GM21367 (cell line): ENCODE measurements around the gene PGS1.

Source experiments
- ATAC-seq: cut with Tn5 transposase; IDR thresholded peaks from one replicate; pipeline ENCODE4 v1.9.1; 2021; ENCODE audit not compliant: unreplicated experiment

The PGS1 gene

DNA sequence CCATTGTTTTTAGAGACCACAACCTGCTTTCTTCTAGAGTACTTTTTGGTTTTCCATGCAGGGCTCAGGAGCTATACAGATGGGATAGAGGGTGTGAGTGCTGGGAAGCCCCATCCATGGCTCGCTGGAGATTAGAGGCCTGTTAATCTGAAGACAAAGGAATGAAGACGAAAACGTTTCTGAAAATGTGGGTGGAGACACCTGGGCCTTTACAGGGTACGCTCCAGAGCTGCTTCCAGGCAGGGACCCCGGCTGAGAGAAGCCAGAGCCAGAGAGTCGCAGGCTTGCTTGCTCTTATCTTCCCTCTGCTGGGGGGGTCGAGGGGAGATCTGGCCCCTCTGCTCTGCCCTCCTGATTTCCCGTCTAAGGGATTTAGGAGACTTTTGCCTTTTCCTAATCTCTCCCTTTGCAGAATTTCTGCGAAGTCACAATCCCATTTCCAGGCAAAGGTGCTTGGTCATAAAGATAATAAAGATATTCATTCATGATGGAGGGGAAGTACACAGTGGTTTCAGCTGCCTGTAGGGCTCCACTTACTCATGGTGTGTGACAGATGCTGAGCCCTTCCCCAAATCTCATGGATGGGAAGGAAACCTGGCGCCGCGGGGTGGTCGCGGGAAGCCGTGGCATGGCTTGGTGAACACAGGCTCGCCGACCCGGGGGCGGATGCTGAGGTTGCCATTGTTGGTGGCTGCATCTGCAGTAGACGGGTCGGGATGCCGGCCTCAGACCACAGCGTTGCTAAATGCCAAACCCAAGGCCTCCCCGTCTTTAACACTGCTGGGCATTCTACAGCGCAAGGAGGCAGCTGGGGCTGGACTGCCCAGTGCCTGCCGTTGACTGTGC lies 13.8 kb upstream of the PGS1 start:
- ATAC-seq, result no peak

DNA sequence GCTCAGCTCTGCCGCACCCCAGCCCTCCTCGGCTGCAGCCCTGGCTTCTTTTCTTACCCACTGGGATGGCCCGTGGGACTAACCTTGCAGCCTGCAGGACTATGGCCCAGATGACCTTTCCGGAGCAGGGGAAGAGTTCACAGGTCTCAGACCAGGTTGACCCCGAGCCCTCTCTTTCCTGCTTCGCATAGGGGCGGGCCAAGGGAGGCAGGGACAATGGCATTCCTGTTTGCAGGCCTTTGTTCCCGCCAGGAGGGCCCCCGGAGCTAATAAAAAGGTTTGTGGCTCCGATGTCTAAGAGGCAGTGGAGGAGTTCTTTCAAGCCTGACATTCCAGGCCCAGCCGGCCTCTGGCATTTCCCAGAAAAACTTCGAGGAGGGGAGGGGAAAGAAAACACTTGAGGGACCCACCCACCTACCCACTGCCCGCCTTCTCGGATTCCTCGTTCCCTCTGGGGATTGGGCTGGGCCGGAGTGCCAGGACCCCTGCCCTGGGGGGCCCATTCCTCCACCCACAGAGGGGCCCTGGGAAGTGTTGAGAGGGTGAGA lies 12.8 kb upstream of the PGS1 start:
- no peak for ATAC-seq

DNA sequence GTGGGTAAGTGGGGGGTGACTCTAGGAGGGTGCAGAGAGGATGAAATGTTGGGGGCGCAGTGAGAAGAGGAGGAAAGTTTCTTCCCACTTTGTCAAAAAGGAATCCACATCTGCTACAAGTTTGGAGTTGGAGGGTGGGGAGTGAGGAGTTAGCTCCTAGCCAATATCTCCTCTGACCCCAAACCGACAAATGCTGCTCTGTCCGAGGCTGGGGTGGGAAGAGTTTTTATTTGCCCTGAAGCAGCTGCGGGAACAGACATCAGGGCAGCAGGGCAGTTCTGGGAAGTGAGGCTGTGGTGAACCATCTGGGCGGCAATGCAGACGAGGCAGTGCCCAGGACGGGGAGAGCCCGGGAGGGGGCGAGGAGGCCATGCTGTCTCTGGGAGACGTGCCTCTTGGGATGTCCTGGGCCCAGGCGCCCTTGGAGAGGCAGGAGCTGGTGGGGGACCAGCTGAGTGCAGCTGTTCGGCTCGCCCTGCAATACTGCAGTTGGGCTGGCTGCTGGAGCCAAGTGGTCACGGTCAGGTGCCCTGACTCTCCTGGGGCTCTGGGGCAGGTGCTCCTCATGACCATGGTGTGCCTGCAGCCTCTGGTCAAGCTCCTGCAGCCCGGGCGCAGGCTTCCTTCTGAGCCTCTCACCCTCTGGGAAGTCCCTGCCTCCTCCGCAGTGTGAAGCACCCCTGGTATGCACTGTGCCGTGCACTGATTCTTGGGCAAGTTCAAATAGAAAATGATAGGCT lies 12.2 kb upstream of the PGS1 start:
- ATAC-seq, result no peak

DNA sequence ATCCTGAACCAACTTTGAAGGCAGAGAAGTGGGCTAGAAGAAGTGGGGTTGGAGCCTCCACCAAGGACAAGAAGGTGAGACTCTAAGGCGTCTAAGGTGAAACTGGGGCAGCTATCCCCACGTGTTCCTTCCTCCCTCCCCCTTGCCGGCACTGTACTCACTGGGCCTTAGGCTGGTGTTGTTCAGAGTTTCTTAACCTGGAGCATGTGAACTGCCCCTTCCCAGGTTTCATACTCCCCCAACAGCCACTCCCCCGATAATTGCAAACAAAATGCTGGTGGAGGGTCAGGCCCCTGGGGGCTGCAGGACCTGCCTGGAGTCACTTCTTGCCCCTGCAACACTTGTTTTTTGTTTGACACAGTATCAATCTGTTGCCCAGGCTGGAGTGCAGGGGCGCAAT lies 11.3 kb upstream of the PGS1 start:
- no peak for ATAC-seq

DNA sequence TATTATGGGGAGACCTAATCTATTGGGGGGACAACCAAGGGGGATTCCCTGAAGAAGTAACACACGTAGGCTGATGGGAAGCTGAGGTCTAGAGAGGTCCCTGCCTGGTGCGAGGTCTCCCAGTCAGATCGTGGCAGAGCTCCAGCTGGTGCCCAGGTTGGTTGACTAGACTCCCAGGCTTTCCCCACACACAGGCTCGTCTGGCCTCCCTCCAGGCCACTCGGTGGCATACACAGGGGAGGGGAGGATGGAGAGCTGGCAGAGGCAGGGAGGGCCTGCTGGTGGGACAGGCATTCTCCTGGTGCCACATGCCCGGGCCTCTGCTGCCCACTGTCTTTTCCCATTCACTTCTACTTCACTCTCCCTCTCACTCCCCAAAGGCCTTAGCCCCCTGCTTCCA lies 10.1 kb upstream of the PGS1 start:
- ATAC-seq, result no peak

DNA sequence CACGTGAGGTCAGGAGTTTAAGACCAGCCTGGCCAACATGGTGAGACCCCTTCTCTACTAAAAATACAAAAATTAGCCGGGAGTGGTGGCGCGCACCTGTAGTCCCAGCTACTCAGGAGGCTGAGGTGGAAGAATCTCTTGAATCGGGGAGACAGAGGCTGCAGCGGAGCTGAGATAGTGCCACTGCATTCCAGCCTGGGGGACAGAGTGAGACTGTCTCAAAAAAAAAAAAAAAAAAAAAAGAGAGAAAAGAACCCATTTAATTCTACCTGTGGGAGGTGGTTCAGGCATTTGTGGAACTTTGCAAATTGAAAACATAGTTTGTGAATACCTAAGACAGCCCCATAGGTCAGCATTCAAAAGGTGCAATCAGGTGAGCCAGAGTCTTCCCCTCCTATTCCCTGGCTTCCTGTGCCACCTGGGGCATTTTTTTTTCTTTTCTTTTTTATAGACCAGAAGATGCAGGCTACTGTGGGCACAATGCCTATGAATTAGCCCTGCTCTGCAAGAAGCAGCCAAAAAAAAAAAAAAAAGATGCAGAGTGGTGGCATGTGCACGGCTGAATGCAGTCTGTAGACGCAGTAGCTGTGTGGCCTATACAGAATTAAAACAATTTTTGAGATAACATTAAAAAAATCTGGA lies 9.5 kb upstream of the PGS1 start:
- ATAC-seq, result no peak

DNA sequence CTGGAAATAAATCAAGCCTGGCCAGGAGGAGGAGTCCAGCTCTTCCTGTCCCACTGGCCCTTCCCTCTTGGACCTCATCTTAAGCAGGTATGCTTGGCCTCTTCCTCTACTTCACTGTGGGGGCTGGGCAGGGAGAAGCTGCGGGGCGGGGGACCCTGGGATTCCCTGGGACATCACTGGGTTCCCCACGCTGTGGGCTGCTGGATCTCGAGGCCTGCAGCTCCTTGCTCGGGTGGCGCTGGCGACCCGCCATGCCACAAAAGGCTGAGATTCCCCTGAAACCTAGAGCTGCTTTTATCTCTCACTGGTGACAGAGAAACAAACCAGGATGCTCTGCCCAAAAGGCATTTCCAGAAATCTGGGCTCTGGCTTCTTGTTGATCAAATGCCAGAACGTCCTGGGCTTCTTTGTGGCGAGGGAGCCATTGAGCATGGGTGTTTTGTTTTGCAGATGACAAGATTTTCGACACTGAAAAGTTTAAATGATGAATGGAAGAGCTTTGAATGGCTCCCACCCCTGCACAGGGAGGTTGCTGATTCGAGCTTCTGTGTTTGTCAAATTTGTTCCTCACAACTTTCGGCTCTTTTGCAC lies 8.6 kb upstream of the PGS1 start:
- no peak for ATAC-seq

DNA sequence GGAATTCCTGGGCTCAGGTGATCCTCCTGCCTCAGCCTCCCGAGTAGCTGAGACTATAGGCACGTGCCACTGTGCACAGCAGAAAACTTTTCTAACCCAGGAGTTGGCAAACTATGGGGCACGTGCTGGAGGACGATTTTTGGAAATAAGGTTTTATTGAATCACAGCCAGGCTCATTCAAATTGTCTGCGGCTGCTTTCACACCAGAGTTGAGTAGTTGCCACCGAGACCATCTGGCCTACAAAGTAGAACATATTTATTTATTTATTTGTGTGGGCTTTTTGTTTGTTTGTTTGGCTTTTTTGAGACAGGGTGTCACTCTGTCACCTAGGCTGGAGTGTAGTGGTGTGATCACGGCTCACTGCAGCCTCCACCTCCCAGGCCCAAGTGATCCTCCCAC lies 7.4 kb upstream of the PGS1 start:
- no peak for ATAC-seq

DNA sequence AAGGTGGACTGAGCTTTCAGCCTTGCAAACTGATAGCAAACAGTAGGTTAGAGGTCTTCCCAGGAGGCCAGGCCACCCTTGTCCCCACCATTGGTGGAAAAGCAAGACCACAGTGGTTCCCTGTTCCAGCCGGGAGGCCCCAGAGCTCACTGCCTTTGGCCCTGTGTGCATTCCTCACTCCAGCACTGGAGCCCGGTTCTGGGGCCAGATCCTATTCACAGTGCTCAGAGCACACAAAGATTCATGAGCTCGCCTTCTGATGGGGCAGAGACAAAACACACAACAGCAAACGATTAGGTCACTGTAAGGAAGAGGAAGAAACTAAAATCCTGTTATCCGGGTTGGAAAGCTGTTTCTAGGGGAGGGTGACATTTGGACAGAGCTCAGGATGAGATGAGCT lies 5.6 kb upstream of the PGS1 start:
- ATAC-seq, result no peak

DNA sequence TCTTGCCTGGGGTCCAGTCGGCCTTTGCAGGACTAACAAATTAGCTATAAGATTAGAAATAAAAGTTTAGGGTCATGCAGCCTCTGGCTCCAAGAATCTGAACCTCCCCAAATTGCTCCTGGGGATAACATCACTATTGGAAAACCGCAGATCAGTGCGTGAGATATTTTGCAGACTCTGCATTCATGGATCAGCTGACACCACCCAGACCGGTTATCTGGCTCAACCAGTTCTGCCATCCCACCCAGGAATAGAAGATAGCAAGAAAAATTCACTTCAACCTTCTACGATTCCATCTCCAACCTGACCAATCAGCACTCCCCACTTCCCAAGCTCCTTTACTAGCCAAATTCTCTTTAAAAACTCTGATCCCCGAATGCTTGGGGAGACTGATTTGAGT lies 4.3 kb upstream of the PGS1 start:
- ATAC-seq, result no peak

DNA sequence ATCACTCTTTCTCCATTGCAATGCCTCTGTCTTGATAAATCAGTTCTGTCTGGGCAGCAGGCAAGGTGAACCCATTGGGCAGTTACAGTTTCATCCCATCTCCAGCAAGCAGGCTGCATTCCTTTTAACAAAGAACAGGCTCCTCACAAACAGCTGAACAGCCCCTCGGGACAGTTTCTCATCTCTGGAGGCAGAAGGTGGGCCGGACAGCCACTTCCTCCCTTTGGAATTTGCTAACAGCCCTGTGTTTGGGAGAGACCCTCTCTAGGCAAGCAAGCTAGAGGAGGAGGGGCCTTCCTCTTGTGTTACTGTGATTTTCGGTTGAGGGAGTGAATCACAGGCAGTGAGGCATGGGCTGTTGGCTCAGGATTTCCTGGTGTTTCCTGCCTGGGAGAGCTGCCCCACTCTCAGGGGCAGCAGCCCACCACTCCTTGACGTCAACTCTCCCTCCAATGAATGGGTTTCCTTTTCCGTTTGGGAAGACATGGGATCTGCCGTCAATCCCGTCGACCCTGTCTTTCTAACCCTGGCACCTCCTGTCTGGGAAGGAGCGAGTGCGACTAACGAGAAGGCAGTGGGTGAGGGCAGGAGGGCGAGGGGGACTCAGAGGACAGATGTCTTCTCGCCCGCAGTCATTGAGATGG lies 3.7 kb upstream of the PGS1 start:
- no peak for ATAC-seq

DNA sequence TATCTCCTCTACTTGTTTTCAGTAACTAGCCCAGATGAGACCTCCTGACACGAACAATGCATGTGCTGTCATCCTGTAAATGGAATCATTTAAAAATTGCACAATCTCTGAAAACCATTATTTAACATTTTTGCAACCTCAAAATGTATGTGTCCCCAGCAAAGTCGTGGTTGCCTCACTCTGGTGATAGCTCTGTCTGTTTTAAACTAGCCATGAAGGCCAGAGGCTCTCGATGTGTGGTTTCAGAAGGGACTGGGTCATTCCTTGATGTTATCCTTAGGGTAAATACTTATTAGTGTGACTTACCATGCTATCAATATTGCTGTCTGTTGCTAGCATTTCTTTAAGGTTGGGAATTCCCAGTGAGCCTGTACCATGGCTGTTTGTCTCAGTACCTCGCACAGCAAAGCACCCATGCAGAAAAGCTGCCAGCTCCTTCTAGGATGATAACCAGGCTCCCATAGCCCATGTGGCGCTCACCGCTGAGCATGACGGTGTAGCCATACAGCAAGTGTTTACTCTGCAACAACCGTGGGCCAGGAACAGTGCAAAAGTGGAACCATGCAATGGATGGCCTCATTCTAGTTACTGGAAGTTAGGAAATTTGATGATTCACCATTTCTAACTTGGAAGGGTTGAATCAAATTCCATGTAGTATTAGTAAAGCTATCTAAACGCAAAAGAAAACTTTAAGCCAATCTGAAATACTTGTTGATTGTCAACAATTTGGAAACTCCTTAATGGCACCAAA lies 2.9 kb upstream of the PGS1 start:
- ATAC-seq, result no peak

DNA sequence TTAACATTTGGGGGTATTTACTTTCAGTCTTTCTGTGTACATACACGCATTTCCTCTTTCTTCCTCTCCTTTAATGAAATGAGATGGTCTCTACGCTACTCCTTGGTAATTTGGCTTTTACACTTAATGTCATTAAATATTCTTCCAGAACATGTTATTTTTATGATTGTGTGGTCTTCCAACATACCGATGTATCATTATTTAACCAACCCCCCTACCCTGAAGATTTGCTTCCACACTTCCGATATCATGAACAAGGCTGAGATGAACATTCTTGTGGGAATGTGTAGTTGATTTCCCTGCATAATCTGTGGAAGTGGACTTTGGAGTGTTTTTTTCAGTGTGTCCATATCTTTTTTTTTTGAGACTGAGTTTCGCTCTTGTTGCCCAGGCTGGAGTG lies 2.3 kb upstream of the PGS1 start:
- ATAC-seq, result no peak

DNA sequence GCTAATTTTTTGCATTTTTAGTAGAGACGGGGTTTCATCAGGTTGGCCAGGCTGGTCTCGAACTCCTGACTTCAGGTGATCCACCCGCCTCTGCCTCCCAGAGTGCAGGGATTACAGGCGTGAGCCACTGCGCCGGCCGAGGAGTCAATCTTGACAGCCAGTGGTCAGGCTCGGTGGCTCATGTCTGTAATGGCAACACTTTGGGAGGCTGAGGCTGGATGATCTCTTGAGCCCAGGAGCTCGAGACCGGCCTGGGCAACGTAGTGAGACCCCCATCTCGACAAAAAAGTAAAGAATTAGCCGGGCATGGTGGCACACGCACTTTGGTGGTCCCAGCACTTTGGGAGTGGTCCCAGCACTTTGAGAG lies 608 bp upstream of the PGS1 start:
- no peak for ATAC-seq

DNA sequence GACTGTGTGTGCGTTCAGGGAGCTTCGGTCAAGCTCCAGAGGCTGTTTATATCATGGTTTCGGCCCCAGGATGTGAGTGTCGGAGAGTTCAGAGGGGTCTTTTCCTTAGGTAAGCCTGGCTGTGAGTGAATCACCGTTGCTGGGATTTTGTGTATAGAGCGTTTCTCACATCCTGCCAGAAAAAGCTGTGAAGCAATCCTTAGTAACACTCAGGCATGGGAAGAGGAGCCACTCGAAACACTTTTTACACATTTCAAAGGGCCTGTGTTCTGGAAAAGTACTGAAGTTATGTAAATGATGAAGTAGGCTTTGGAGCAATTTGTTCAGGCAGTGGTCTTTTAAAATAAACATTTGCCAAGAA lies 662 bp downstream of the PGS1 start:
- no peak for ATAC-seq

DNA sequence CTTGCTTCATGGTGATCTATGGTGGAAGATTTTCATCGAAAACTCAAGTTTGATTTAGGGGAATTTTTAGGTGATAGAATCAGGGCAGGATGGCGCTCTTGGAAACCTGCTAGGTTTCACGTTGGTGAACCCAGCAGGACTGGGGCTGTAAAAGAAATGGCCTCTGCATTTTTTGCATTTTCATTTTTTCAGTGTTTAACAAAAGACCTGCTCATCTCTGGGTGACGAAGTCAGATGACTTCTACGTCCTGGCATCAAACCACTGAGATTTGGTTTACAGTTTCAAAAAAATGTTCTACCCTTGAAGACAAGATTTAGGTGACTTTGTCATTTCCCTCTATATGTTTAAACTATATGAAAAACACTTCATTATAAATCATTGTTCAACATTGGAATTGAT lies 1.9 kb downstream of the PGS1 start:
- no peak for ATAC-seq

DNA sequence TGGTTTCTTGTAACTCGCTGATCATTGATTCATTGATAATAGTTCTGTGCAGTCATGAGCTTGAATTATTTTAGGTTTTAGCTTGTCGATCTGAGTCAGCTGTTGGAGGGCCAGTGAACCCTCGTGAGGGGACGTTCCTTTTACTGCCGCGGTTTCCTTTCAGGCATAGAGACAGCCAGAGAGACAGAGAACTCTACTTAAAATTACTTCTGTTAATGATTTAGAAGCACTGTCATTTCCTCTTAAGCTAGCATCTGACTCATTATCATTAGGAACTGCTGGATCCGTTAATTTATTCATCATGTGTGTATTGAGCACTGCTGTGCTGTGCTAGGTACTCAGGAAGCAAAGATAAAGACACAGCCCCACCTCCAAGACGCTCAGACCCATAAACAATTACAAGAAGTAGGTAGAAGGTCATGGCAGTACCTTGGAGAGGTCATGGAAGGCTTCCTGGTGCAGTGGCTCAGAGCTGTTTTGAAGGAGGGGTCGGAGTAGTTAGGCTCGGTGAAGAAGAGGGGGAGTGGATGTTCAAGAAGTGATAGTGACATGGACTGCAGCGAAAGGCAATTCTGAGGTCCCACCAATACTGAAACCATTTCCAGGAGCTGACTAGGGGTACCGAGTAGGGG lies 3.3 kb downstream of the PGS1 start:
- no peak for ATAC-seq

DNA sequence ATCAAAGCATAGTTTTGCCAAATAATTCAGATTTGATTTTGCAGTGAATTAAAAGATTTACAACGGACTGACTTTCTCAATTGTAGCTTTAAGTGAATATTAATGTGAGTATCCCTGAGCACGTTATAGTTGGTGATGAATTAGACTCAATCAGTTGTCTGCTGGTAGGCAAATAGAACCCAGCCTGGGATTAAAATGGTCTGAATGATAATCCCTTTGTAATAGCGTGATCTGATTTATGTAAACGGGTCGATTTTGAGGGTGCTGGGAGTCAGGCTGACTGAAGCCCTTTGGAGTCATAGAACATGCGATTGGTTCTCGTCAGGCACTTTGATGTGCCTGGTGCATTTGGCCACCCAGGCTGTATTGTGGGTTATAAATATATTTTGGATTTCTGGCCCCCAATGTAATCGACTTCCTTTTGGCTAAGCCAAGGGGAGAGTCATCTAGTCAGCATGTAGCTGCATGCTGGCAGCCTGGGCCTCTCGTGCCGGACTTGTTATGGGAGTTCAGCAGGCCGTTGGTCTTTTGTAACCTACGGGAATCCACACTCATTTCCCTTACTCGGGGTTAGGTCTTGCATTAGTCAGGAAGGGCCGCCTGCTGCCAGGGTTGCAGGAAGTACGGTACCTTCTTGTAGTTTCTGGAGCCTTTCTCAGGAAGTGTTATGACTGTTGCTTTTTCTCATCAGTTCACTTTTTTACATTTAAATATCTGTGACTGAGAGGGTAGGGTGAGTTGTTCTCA lies 5.4 kb downstream of the PGS1 start:
- no peak for ATAC-seq

DNA sequence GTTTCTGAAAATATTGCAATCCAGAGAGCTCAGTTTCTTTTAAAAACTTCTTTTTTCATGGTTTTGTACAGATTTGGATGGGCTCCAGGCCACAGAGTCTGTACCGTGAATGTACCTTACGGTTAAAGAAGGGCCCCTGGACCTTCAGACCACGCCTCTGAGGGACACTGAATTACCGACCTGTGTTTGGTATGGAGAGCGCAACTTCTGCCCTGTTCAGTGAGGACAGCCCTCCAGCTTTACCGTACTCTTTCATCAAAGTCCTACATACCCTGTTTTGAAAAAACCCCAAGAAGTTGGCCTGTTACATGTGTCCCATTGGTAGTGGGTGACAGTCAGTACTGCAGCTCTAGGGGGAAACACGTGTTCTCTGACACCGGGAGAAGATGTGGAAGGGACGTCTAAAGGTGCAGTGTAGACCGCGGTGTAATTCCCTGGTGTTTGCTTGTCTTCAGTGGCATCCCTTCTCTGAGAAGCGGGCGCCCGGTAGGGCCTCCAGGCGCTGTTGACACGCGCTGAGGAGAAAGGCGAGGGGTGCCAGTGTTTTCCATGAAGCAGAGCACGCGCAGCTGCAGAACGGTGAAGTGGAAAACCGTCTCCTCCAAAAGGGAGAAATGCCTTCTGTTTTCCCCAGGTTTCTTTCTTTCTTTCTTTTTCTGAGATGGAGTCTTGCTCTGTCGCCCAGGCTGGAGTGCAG lies 6.2 kb downstream of the PGS1 start:
- ATAC-seq, result no peak
